ENCODE results near the gene PSMD11. TPM values are rescaled to one million over a fixed set of nuclear protein-coding genes. Genes with fewer than 3 reads are reported as not detected.

Gene PSMD11
- total RNA-seq, 1 donor from 2014 or later = 156 TPM

- peak; percentile 42 for DNase-seq (ENCODE audit: low read depth, low spot score)
- Mint-ChIP-seq H3K4me3 (peak overlapping the region; percentile 83), H3K27ac (ENCODE audit: unreplicated experiment) (peak overlapping the region; percentile 20), H3K4me1 (peaks cover 38% of the 10 kb centered on the region), H3K9me3 (no peaks in the 10 kb centered on the region), H3K27me3 (ENCODE audit: low read depth) (no peaks in the 10 kb centered on the region), H3K36me3 (ENCODE audit: low read depth) (peaks cover 6% of the 10 kb centered on the region)
- peak; percentile 69 for TF ChIP-seq CTCF (conservative IDR thresholded peaks at IDR 0.05)
Measured at GRCh38 chr17:32483451-32484019, 39.2 kb downstream of the PSMD11 start.

- peak overlapping the region; percentile 83 for H3K4me3 Mint-ChIP-seq
- H3K4me1 Mint-ChIP-seq = peaks cover 43% of the 10 kb centered on the region
- H3K9me3 Mint-ChIP-seq = no peaks in the 10 kb centered on the region
- DNase-seq (ENCODE audit: low read depth, low spot score) = no peak
- no peak for TF ChIP-seq CTCF (conservative IDR thresholded peaks at IDR 0.05)
- peak overlapping the region; percentile 36 for H3K27ac Mint-ChIP-seq (ENCODE audit: unreplicated experiment)
- peaks cover 6% of the 10 kb centered on the region for H3K36me3 Mint-ChIP-seq (ENCODE audit: low read depth)
- H3K27me3 Mint-ChIP-seq (ENCODE audit: low read depth) = no peaks in the 10 kb centered on the region
Measured at GRCh38 chr17:32484041-32484461, 39.7 kb downstream of the PSMD11 start.

GRCh38 chr17:32484628-32485027 is 40.3 kb downstream of the PSMD11 start:
- TF ChIP-seq CTCF (conservative IDR thresholded peaks at IDR 0.05) = no peak
- Mint-ChIP-seq H3K9me3 (no peaks in the 10 kb centered on the region), H3K4me3 (peak overlapping the region; percentile 79), H3K27me3 (ENCODE audit: low read depth) (no peaks in the 10 kb centered on the region), H3K36me3 (ENCODE audit: low read depth) (peaks cover 7% of the 10 kb centered on the region), H3K4me1 (peaks cover 48% of the 10 kb centered on the region), H3K27ac (ENCODE audit: unreplicated experiment) (peak overlapping the region; percentile 62)
- no peak for DNase-seq (ENCODE audit: low read depth, low spot score)

- H3K27ac Mint-ChIP-seq (ENCODE audit: unreplicated experiment) = peak overlapping the region; percentile 88
- peak overlapping the region; percentile 87 for H3K4me3 Mint-ChIP-seq
- DNase-seq (ENCODE audit: low read depth, low spot score) = no peak
- H3K9me3 Mint-ChIP-seq = no peaks in the 10 kb centered on the region
- TF ChIP-seq CTCF (conservative IDR thresholded peaks at IDR 0.05) = no peak
- H3K27me3 Mint-ChIP-seq (ENCODE audit: low read depth) = no peaks in the 10 kb centered on the region
- H3K36me3 Mint-ChIP-seq (ENCODE audit: low read depth) = peaks cover 13% of the 10 kb centered on the region
- peaks cover 57% of the 10 kb centered on the region for H3K4me1 Mint-ChIP-seq
Measured at GRCh38 chr17:32485261-32486110, 41.2 kb downstream of the PSMD11 start.

- Mint-ChIP-seq H3K27ac (ENCODE audit: unreplicated experiment) (peak overlapping the region; percentile 88), H3K4me1 (peaks cover 64% of the 10 kb centered on the region), H3K27me3 (ENCODE audit: low read depth) (no peaks in the 10 kb centered on the region), H3K4me3 (peak overlapping the region; percentile 87), H3K36me3 (ENCODE audit: low read depth) (peaks cover 13% of the 10 kb centered on the region), H3K9me3 (no peaks in the 10 kb centered on the region)
- no peak for TF ChIP-seq CTCF (conservative IDR thresholded peaks at IDR 0.05)
- DNase-seq (ENCODE audit: low read depth, low spot score) = no peak
Measured at GRCh38 chr17:32486111-32486700, 41.9 kb downstream of the PSMD11 start.
